Measurements from ENCODE around the gene DOCK2. TPM values are rescaled to one million over a fixed set of nuclear protein-coding genes. Genes with fewer than 3 reads are reported as not detected.

The DOCK2 gene
- total and polyA plus RNA-seq, 9 of the 15 experiments (the other 6 are each of a cell fraction or from before 2014, with no cell fraction given): 4.5 to 42.6 (median 20.5) TPM

DNA sequence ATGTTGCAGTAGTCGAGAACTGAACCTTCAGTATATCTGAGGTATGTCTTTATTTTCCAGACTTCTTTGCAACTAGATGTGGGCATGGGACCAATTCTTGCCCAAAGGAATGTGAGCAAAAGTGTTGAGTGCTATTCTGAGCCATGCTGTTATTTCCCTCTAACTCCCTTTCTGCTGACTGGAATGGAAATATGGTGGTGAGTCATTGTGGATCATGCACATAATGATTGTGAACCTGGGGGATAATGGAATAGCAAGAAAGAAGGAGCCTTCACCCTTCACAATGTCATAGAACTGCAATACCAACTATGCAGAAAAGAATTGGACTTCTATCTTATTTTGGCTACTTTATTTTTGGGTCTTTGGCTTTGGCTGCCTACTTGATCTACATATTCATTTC lies 10.3 kb upstream of the DOCK2 start (continued):
- TF ChIP-seq ZNF146 (CRISPR knock-in tag; IDR thresholded peaks at IDR 0.05; ENCODE audit: unreplicated experiment) (no peak), E2F3 (CRISPR knock-in tag; IDR thresholded peaks at IDR 0.05) (no peak), KLF10 (CRISPR knock-in tag; IDR thresholded peaks at IDR 0.05) (no peak), HDAC1 (IDR thresholded peaks at IDR 0.05) (no peak), CBX8 (IDR thresholded peaks at IDR 0.05; ENCODE audit: borderline replicate concordance, extremely low read depth, low read depth, low read length, poor library complexity, severe bottlenecking) (no peak), RAD21 (CRISPR knock-in tag; conservative IDR thresholded peaks at IDR 0.05 in 1 of 2, IDR thresholded peaks at IDR 0.05 in 1 of 2) (no peak)

DNA sequence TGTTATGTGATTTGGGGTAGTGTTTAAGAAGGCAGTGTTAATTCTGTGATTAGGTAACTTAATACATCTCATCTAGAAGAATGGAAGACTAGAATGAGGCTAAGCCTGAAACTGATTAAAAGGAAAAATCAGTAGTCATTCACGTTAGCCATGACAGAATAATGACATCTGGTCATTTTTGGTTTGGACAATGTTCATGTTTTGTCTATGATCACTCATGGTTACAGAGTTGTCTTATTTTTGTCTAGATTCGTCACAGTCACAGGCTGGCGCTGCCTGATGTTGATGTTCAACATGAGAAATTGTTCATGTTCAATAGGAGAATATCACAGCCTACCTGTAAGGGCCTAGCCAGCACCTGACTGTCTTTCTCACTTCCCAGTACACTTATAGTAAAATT lies 9.5 kb upstream of the DOCK2 start:
- Histone ChIP-seq H3K4me3 (no peak overlapping the region), H3K27me3 (ENCODE audit: control insufficient read depth in 2 of 2, insufficient read depth in 2 of 2, low read length in 2 of 2) (no peaks in the 10 kb centered on the region), H3K27ac (ENCODE audit: extremely low read depth, low read depth, low read length) (no peak overlapping the region), H3K9me1 (ENCODE audit: control insufficient read depth, insufficient read depth, low read length) (no peaks in the 10 kb centered on the region), H3K9ac (ENCODE audit: insufficient read depth in 1 of 2, low read depth in 2 of 2, low read length in 2 of 2) (no peak overlapping the region), H2AFZ (ENCODE audit: low read depth, low read length) (no peak overlapping the region), H3K4me2 (ENCODE audit: insufficient read depth, low read length) (no peak overlapping the region), H3K79me2 (ENCODE audit: control insufficient read depth, insufficient read depth, low read length) (no peaks in the 10 kb centered on the region), H4K20me1 (replicated peaks; ENCODE audit: control insufficient read depth, insufficient read depth, low read length) (no peaks in the 10 kb centered on the region), H3K4me1 (replicated peaks in 1 of 2; ENCODE audit: control insufficient read depth in 2 of 2, insufficient read depth in 2 of 2, low read length in 2 of 2) (no peaks in the 10 kb centered on the region), H3K9me3 (replicated peaks; ENCODE audit: control insufficient read depth, insufficient read depth, low read depth, low read length) (no peaks in the 10 kb centered on the region), H3K36me3 (ENCODE audit: control insufficient read depth, insufficient read depth, low read length) (no peaks in the 10 kb centered on the region)
- intact Hi-C loops (cut with micrococcal nuclease): no loop called here
- ChIA-PET CTCF (ENCODE audit: low intra/inter-chr PET ratio) (no interaction called here), POLR2A (no interaction called here)
- TF ChIP-seq, protein P1, sequence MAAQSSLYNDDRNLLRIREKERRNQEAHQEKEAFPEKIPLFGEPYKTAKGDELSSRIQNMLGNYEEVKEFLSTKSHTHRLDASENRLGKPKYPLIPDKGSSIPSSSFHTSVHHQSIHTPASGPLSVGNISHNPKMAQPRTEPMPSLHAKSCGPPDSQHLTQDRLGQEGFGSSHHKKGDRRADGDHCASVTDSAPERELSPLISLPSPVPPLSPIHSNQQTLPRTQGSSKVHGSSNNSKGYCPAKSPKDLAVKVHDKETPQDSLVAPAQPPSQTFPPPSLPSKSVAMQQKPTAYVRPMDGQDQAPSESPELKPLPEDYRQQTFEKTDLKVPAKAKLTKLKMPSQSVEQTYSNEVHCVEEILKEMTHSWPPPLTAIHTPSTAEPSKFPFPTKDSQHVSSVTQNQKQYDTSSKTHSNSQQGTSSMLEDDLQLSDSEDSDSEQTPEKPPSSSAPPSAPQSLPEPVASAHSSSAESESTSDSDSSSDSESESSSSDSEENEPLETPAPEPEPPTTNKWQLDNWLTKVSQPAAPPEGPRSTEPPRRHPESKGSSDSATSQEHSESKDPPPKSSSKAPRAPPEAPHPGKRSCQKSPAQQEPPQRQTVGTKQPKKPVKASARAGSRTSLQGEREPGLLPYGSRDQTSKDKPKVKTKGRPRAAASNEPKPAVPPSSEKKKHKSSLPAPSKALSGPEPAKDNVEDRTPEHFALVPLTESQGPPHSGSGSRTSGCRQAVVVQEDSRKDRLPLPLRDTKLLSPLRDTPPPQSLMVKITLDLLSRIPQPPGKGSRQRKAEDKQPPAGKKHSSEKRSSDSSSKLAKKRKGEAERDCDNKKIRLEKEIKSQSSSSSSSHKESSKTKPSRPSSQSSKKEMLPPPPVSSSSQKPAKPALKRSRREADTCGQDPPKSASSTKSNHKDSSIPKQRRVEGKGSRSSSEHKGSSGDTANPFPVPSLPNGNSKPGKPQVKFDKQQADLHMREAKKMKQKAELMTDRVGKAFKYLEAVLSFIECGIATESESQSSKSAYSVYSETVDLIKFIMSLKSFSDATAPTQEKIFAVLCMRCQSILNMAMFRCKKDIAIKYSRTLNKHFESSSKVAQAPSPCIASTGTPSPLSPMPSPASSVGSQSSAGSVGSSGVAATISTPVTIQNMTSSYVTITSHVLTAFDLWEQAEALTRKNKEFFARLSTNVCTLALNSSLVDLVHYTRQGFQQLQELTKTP (IDR thresholded peaks at IDR 0.05; ENCODE audit: low read depth in 1 of 2, partially characterized antibody in 2 of 2): no peak
- TF ChIP-seq ZNF24 (IDR thresholded peaks at IDR 0.05): no peak
- TF ChIP-seq ZNF347 (CRISPR knock-in tag; IDR thresholded peaks at IDR 0.05; ENCODE audit: low read depth): no peak
- TF ChIP-seq CREB1 (IDR thresholded peaks at IDR 0.05): no peak
- TF ChIP-seq CREB1 (CRISPR knock-in tag; IDR thresholded peaks at IDR 0.05): no peak
- WGBS (ENCODE audit: insufficient coverage, low coverage, missing lambda C conversion rate): 2% methylated on average over 3 of the region's 3 CpGs
- no peak for FAIRE-seq
- in situ Hi-C loops (cut with MboI): no loop called here
- DNase-seq (ENCODE audit: extremely low read depth in 1 of 4, low spot score in 3 of 4): no peak
- no peak for ATAC-seq
- no TSS peak for BruUV-seq (replicated peaks)

Data from K562 (cell line).